Measurements from ENCODE around the gene ALDH6A1. TPM values are rescaled to one million over a fixed set of nuclear protein-coding genes. Genes with fewer than 3 reads are reported as not detected.

The ALDH6A1 gene
- total and polyA plus RNA-seq, 2 of the 13 experiments (the other 11 are each of a cell fraction or from before 2014, with no cell fraction given), result 26.9 to 49.9 TPM

DNA sequence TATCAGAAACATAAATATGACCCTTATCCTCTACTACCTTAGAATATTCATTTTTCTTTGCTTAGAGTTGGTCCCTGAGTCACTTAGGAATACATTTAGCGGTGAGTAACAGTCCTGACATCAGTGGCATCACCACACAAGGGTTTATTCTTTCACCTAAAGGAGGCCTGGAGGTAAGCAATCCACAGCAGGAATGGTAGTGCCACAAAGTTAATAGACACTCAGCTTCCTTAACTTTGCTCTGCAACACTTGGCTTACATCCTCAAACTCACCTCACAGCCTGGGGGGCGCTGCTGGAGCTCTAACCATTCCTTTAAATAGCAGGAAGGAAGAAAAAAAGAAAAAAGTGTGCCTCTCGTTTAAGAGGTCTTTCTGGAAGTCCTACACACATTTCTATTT is 36.0 kb downstream of the ALDH6A1 start:
- WGBS (ENCODE audit: low lambda C conversion rate), result 66% methylated on average over 3 of the region's 3 CpGs
- in situ Hi-C loops (cut with HindIII; ENCODE audit: extremely low pct_ligation_motif_present, low pct_unique_long_range_greater_than_20kb), result loop anchor here (25.0 kb wide), 1 partner anchor 311 kb away; no protein-coding TSS in a partner anchor
- no peak for FAIRE-seq
- TF ChIP-seq ZNF34 (CRISPR knock-in tag; IDR thresholded peaks at IDR 0.05; ENCODE audit: borderline replicate concordance), result no peak
- TF ChIP-seq AKAP8 (CRISPR knock-in tag; IDR thresholded peaks at IDR 0.05), result no peak
- no peak for TF ChIP-seq HNF4A (CRISPR knock-in tag; IDR thresholded peaks at IDR 0.05)
- TF ChIP-seq, protein P1, sequence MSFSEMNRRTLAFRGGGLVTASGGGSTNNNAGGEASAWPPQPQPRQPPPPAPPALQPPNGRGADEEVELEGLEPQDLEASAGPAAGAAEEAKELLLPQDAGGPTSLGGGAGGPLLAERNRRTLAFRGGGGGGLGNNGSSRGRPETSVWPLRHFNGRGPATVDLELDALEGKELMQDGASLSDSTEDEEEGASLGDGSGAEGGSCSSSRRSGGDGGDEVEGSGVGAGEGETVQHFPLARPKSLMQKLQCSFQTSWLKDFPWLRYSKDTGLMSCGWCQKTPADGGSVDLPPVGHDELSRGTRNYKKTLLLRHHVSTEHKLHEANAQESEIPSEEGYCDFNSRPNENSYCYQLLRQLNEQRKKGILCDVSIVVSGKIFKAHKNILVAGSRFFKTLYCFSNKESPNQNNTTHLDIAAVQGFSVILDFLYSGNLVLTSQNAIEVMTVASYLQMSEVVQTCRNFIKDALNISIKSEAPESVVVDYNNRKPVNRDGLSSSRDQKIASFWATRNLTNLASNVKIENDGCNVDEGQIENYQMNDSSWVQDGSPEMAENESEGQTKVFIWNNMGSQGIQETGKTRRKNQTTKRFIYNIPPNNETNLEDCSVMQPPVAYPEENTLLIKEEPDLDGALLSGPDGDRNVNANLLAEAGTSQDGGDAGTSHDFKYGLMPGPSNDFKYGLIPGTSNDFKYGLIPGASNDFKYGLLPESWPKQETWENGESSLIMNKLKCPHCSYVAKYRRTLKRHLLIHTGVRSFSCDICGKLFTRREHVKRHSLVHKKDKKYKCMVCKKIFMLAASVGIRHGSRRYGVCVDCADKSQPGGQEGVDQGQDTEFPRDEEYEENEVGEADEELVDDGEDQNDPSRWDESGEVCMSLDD (CRISPR knock-in tag; IDR thresholded peaks at IDR 0.05; ENCODE audit: borderline replicate concordance), result no peak
- no peak for TF ChIP-seq ZNF567 (CRISPR knock-in tag; IDR thresholded peaks at IDR 0.05; ENCODE audit: borderline replicate concordance)
- no peak for TF ChIP-seq ATF1 (CRISPR knock-in tag; IDR thresholded peaks at IDR 0.05)
- no peak for TF ChIP-seq ZNF3 (CRISPR knock-in tag; IDR thresholded peaks at IDR 0.05)
- TF ChIP-seq MAF1 (CRISPR knock-in tag; IDR thresholded peaks at IDR 0.05; ENCODE audit: borderline replicate concordance), result no peak
- no peak for TF ChIP-seq AFF4 (CRISPR knock-in tag; IDR thresholded peaks at IDR 0.05)
- TF ChIP-seq NFRKB (IDR thresholded peaks at IDR 0.05), result no peak
- TF ChIP-seq, protein P2, sequence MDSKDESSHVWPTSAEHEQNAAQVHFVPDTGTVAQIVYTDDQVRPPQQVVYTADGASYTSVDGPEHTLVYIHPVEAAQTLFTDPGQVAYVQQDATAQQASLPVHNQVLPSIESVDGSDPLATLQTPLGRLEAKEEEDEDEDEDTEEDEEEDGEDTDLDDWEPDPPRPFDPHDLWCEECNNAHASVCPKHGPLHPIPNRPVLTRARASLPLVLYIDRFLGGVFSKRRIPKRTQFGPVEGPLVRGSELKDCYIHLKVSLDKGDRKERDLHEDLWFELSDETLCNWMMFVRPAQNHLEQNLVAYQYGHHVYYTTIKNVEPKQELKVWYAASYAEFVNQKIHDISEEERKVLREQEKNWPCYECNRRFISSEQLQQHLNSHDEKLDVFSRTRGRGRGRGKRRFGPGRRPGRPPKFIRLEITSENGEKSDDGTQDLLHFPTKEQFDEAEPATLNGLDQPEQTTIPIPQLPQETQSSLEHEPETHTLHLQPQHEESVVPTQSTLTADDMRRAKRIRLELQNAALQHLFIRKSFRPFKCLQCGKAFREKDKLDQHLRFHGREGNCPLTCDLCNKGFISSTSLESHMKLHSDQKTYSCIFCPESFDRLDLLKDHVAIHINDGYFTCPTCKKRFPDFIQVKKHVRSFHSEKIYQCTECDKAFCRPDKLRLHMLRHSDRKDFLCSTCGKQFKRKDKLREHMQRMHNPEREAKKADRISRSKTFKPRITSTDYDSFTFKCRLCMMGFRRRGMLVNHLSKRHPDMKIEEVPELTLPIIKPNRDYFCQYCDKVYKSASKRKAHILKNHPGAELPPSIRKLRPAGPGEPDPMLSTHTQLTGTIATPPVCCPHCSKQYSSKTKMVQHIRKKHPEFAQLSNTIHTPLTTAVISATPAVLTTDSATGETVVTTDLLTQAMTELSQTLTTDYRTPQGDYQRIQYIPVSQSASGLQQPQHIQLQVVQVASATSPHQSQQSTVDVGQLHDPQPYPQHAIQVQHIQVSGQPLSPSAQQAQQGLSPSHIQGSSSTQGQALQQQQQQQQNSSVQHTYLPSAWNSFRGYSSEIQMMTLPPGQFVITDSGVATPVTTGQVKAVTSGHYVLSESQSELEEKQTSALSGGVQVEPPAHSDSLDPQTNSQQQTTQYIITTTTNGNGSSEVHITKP (CRISPR knock-in tag; IDR thresholded peaks at IDR 0.05; ENCODE audit: low read depth), result no peak
- TF ChIP-seq BORCS8-MEF2B (CRISPR knock-in tag; IDR thresholded peaks at IDR 0.05), result no peak
- TF ChIP-seq HOXA5 (CRISPR knock-in tag; IDR thresholded peaks at IDR 0.05), result no peak

More for the DNA sequence above, 36.0 kb downstream of the ALDH6A1 start:
- ATAC-seq (no peak), DNase-seq (ENCODE audit: low spot score) (no peak)
- Histone ChIP-seq H3K4me3 (replicated peaks in 1 of 3; ENCODE audit: insufficient read depth in 1 of 3, low read depth in 2 of 3, low read length in 3 of 3) (no peak overlapping the region), H3K36me3 (replicated peaks in 1 of 2; ENCODE audit: control insufficient read depth in 1 of 2, insufficient read depth in 2 of 2, low read length in 2 of 2) (no peaks in the 10 kb centered on the region), H3K79me2 (ENCODE audit: insufficient read depth, low read length) (no peaks in the 10 kb centered on the region), H2AFZ (ENCODE audit: low read length) (no peak overlapping the region), H3K27ac (ENCODE audit: extremely low read length, insufficient read depth, low read length) (no peak overlapping the region), H4K20me1 (ENCODE audit: insufficient read depth, low read length) (no peaks in the 10 kb centered on the region), H3K4me2 (ENCODE audit: low read depth, low read length) (no peak overlapping the region), H3K27me3 (ENCODE audit: control insufficient read depth in 1 of 2, insufficient read depth in 2 of 2, low read length in 2 of 2) (no peaks in the 10 kb centered on the region), H3K9me3 (ENCODE audit: low read length) (no peaks in the 10 kb centered on the region), H3K4me1 (ENCODE audit: insufficient read depth, low read length) (peaks cover 8% of the 10 kb centered on the region), H3K9ac (ENCODE audit: insufficient read depth, low read depth, low read length) (no peak overlapping the region)
- intact Hi-C loops (cut with micrococcal nuclease; ENCODE audit: unreplicated experiment), result no loop called here
- ChIA-PET POLR2A (no interaction called here), CTCF (ENCODE audit: low intra/inter-chr PET ratio, low total read pairs) (no interaction called here)
- BruUV-seq (replicated peaks), result no TSS peak

All from HepG2 (cell line).